ENCODE data around the gene SLIT1. TPM values are rescaled to one million over a fixed set of nuclear protein-coding genes. Genes with fewer than 3 reads are reported as not detected.

SLIT1 gene
- total and polyA plus RNA-seq, 8 donors: 0.20 to 7.0 (median 3.7) TPM

GRCh38 chr10:97003151-97003803, 182.5 kb downstream of the SLIT1 start:
- TF ChIP-seq CTCF (IDR thresholded peaks at IDR 0.05): no peak
- no peak for ATAC-seq
- Histone ChIP-seq H3K27me3 (no peaks in the 10 kb centered on the region), H3K27ac (no peak overlapping the region), H3K4me3 (no peak overlapping the region), H3K36me3 (no peaks in the 10 kb centered on the region), H3K4me1 (no peaks in the 10 kb centered on the region), H3K9me3 (peaks cover 0 to 20% of the 10 kb centered on the region in 2 donors)
- no peak for DNase-seq
- intact Hi-C loops (cut with DNase I): no loop called here

- peaks cover 0 to 14% of the 10 kb centered on the region in 2 donors for H3K9me3 ChIP-seq
- intact Hi-C loops (cut with DNase I): no loop called here
- H3K4me1 ChIP-seq: no peaks in the 10 kb centered on the region
- H3K27me3 ChIP-seq: no peaks in the 10 kb centered on the region
- DNase-seq (no peak), ATAC-seq (no peak)
- no peak overlapping the region for H3K4me3 ChIP-seq
- no peaks in the 10 kb centered on the region for H3K36me3 ChIP-seq
- H3K27ac ChIP-seq: no peak overlapping the region
- no peak for TF ChIP-seq CTCF (IDR thresholded peaks at IDR 0.05)
Measured at GRCh38 chr10:97002670-97003069, 183.1 kb downstream of the SLIT1 start.

GRCh38 chr10:97001183-97001991, 184.4 kb downstream of the SLIT1 start:
- DNase-seq: no peak
- Histone ChIP-seq H3K27ac (no peak overlapping the region), H3K27me3 (no peaks in the 10 kb centered on the region), H3K9me3 (peaks cover 0 to under 1% of the 10 kb centered on the region in 2 donors), H3K4me3 (no peak overlapping the region), H3K36me3 (no peaks in the 10 kb centered on the region), H3K4me1 (no peaks in the 10 kb centered on the region)
- ATAC-seq: no peak
- TF ChIP-seq CTCF (IDR thresholded peaks at IDR 0.05): no peak
- intact Hi-C loops (cut with DNase I): no loop called here

GRCh38 chr10:97000487-97001182, 185.1 kb downstream of the SLIT1 start:
- ATAC-seq (no peak), DNase-seq (no peak)
- no peak overlapping the region for H3K27ac ChIP-seq
- intact Hi-C loops (cut with DNase I): no loop called here
- TF ChIP-seq CTCF (IDR thresholded peaks at IDR 0.05): no peak
- no peaks in the 10 kb centered on the region for H3K27me3 ChIP-seq
- H3K9me3 ChIP-seq: no peaks in the 10 kb centered on the region
- H3K4me1 ChIP-seq: no peaks in the 10 kb centered on the region
- H3K36me3 ChIP-seq: no peaks in the 10 kb centered on the region
- H3K4me3 ChIP-seq: no peak overlapping the region

GRCh38 chr10:96999987-97000386, 185.8 kb downstream of the SLIT1 start:
- TF ChIP-seq CTCF (IDR thresholded peaks at IDR 0.05): no peak
- Histone ChIP-seq H3K9me3 (no peaks in the 10 kb centered on the region), H3K27ac (no peak overlapping the region), H3K4me1 (no peaks in the 10 kb centered on the region), H3K27me3 (no peaks in the 10 kb centered on the region), H3K4me3 (no peak overlapping the region), H3K36me3 (no peaks in the 10 kb centered on the region)
- ATAC-seq (no peak), DNase-seq (no peak)
- intact Hi-C loops (cut with DNase I): no loop called here
